GM23248 (cell line): ENCODE results near the gene RRP8. TPM values are rescaled to one million over a fixed set of nuclear protein-coding genes. Genes with fewer than 3 reads are reported as not detected.

Experiments
- DNase-seq: peaks from one replicate; pipeline ENCODE4 v3.0.0-alpha.2; 2015
- H2AFZ ChIP-seq: fragments of 200-600 bp; sonication (generic); 2 replicates; pipeline ENCODE4 v1.6.1; 2016; ENCODE audit warnings: antibody characterized with exemption
- H3F3A ChIP-seq: fragments of 200-600 bp; sonication (generic); 2 replicates; pipeline ENCODE4 v1.6.1; 2016; ENCODE audit warnings: mild to moderate bottlenecking, antibody characterized with exemption, mixed run types; ENCODE audit not compliant: insufficient read depth
- H3K27ac ChIP-seq: fragments of 200-600 bp; sonication (generic); 2 replicates; pipeline ENCODE4 v1.5.1; 2016; ENCODE audit warnings: mild to moderate bottlenecking
- H3K27me3 ChIP-seq: fragments of 200-600 bp; sonication (generic); replicated peaks from 2 replicates; pipeline ENCODE4 v1.6.1; 2016; ENCODE audit warnings: mild to moderate bottlenecking; ENCODE audit not compliant: insufficient read depth
- H3K36me3 ChIP-seq: fragments of 200-600 bp; sonication (generic); 2 replicates; pipeline ENCODE4 v1.6.1; 2016; ENCODE audit warnings: low read depth, mild to moderate bottlenecking
- H3K4me1 ChIP-seq: fragments of 200-600 bp; sonication (generic); 2 replicates; pipeline ENCODE4 v1.6.1; 2016; ENCODE audit warnings: mild to moderate bottlenecking; ENCODE audit not compliant: insufficient read depth
- H3K4me2 ChIP-seq: fragments of 200-600 bp; sonication (generic); one replicate; pipeline ENCODE4 v1.6.1; 2016; ENCODE audit warnings: mild to moderate bottlenecking; ENCODE audit not compliant: unreplicated experiment
- H3K4me3 ChIP-seq: fragments of 200-600 bp; sonication (generic); 2 replicates; pipeline ENCODE4 v1.5.1; 2016; ENCODE audit warnings: mild to moderate bottlenecking
- H3K79me2 ChIP-seq: fragments of 200-600 bp; sonication (generic); 2 replicates; pipeline ENCODE4 v1.6.1; 2016; ENCODE audit warnings: mild to moderate bottlenecking; ENCODE audit not compliant: insufficient read depth
- H3K9ac ChIP-seq: fragments of 200-600 bp; sonication (generic); 2 replicates; pipeline ENCODE4 v1.6.1; 2016; ENCODE audit warnings: mild to moderate bottlenecking
- H3K9me2 ChIP-seq: fragments of 200-600 bp; sonication (generic); 2 replicates; pipeline ENCODE4 v1.6.1; 2016; ENCODE audit warnings: mixed run types, mild to moderate bottlenecking, moderate library complexity; ENCODE audit not compliant: insufficient read depth
- H3K9me3 ChIP-seq: fragments of 200-600 bp; sonication (generic); one replicate; pipeline ENCODE4 v1.6.1; 2017; ENCODE audit warnings: low read depth
- H4K20me1 ChIP-seq: fragments of 200-600 bp; sonication (generic); 2 replicates; pipeline ENCODE4 v1.6.0; 2016; ENCODE audit not compliant: insufficient read depth
- EZH2 ChIP-seq: fragments of 200-600 bp; sonication (generic); IDR thresholded peaks from 2 replicates; pipeline ENCODE4 v1.6.1; 2018; ENCODE audit warnings: antibody characterized with exemption, mild to moderate bottlenecking; ENCODE audit not compliant: insufficient read depth, poor library complexity, severe bottlenecking
- EZH2phosphoT487 ChIP-seq: fragments of 200-600 bp; sonication (generic); IDR thresholded peaks from 2 replicates; pipeline ENCODE4 v1.6.1; 2018; ENCODE audit warnings: antibody characterized with exemption, moderate library complexity, mild to moderate bottlenecking, low read depth; ENCODE audit not compliant: insufficient read depth
- WGBS, 2 experiments: methylation state at CpG; one replicate each; pipeline ENCODE4 v1.1.6; 2015 to 2017; ENCODE audit warnings: low lambda C conversion rate in 2 of 2, low coverage in 1 of 2; ENCODE audit errors: missing lambda C conversion rate in 2 of 2; 5-methylcytosine and 5-hydroxymethylcytosine counted together
- in situ Hi-C: fragments of 300-500 bp; cut with MboI; formaldehyde crosslinking; loops from 2 replicates; pipeline ENCODE4 v1.15.0; 2020
- polyA plus RNA-seq: library from polyadenylated mRNA; unstranded; fragments of >200 nt; fragmentation: Nextera tagmentation; extraction: Ambion mirVana; gene quantifications from 2 replicates; pipeline ENCODE4 v1.2.1, GENCODE V29; 2016
- total RNA-seq: library from RNA; depleted of rRNA; stranded (reverse); fragments of >200 nt; shearing (Covaris generic); gene quantifications from 2 replicates; pipeline ENCODE4 v1.2.3, GENCODE V29; 2014

The RRP8 gene
- total and polyA plus RNA-seq, 2 experiments from 2014 or later = 8.5 to 24.4 TPM

DNA sequence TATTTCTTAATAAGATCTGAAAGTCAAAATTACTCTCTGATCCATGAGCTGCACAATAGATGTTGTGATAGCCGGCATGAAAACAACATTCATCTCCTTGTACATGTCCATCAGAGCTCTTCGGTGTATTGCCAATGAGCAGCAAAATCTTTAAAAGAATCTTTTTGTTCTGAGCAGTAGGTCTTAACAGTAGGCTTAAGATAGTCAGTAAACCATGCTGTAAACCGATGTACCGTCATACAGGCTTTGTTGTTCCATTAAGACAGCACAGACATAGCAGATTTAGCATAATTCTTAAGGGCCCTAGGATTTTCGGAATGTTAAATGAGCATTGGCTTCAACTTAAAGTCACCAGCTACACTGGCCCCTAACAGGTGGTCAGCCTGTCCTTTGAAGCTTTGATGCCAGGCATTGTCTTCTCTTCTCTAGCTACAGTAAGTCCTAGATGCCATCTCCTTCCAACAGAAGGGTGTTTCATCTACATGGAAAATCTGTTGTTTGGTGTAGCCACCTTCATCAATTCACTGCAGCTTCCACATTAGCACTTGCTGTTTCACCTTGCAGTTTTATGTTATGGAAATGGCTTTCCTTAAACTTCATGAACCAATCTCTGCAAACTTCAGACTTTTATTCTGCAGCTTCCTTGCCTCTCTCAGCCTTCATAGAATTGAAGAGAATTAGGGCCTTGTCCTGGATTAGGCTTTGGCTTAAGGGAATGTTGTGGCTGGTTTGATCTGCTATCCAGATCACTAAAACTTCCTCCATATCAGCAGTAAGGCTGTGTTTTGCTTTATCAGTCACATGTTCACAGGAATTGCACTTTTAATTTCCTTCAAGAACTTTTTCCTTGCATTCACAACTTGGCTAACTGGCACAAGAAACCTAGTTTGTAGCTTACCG lies 28.4 kb downstream of the RRP8 start:
- H3K9me3 ChIP-seq = no peaks in the 10 kb centered on the region
- no peak overlapping the region for H3K27ac ChIP-seq
- no peak overlapping the region for H3K4me2 ChIP-seq
- no peak overlapping the region for H3K4me3 ChIP-seq
- peaks cover 36% of the 10 kb centered on the region for H3K4me1 ChIP-seq
- H3K27me3 ChIP-seq = no peaks in the 10 kb centered on the region
- H2AFZ ChIP-seq = no peak overlapping the region
- in situ Hi-C loops = no loop called here
- H3K9me2 ChIP-seq = no peaks in the 10 kb centered on the region
- no peak overlapping the region for H3K9ac ChIP-seq
- H3K79me2 ChIP-seq = no peaks in the 10 kb centered on the region
- WGBS, 2 experiments = 94% methylated on average over 6 of the region's 6 CpGs
- H3K36me3 ChIP-seq = no peaks in the 10 kb centered on the region
- no peaks in the 10 kb centered on the region for H4K20me1 ChIP-seq
- DNase-seq = no peak
- peaks cover 45% of the 10 kb centered on the region for H3F3A ChIP-seq
- TF ChIP-seq EZH2 = no peak
- TF ChIP-seq EZH2phosphoT487 = no peak

DNA sequence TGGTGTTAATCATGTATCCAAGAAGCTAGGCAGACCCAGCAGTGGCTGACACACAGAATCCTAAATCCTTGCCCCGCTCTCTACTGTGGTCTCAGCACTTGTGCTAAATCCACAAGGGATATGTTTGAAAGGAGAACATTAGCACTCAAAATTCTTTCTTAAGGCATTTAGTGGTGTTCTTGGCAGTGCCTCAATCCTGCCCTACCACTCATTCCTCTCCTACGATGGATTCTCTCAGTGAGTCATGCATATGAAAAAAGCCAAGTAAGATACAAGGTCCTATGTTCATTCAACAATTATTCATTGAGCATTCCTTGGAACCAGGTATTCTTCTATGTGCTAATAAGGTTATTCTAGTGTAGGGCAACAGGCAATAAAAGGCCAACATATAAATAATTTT lies 31.2 kb downstream of the RRP8 start:
- in situ Hi-C loops = no loop called here
- Histone ChIP-seq H3K79me2 (no peaks in the 10 kb centered on the region), H2AFZ (no peak overlapping the region), H3K9ac (no peak overlapping the region), H3K9me2 (no peaks in the 10 kb centered on the region), H3K27me3 (no peaks in the 10 kb centered on the region), H3K9me3 (no peaks in the 10 kb centered on the region), H3K4me3 (no peak overlapping the region), H4K20me1 (no peaks in the 10 kb centered on the region), H3K4me1 (peaks cover 37% of the 10 kb centered on the region), H3K4me2 (peak overlapping the region; percentile 4), H3K36me3 (no peaks in the 10 kb centered on the region), H3K27ac (no peak overlapping the region), H3F3A (peaks cover 31% of the 10 kb centered on the region)
- TF ChIP-seq EZH2 = no peak
- no peak for TF ChIP-seq EZH2phosphoT487
- DNase-seq = peak; percentile 86
- 50% methylated on average over 2 of the region's 2 CpGs for WGBS, 2 experiments

DNA sequence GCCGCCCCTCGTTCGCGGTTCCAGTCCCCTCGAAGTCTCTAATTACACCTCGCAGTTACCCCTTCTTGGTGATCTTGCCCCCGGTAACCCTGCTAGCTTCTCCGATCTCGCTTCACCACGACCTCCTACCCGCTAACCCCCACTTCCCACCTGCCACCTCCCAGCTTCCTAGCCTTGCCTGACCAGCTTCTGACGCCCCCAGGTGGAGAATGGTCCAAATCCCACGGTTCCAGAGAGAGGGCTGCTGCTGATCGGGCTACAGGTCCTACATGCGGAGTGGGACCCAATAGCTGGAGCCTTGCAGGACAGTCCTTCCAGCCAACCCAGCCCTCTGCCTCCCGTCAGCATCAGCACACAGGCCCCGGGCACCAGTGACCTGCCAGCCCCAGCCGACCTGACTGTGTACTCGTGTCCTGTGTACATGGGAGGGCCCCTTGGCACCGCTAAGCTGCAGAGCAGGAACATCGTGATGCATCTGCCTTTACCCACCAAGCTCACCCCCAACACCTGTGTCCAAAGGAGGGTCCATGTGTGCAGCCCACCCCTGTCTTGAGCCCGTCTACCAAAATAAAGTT lies 31.9 kb downstream of the RRP8 start:
- no peak overlapping the region for H2AFZ ChIP-seq
- H4K20me1 ChIP-seq = no peaks in the 10 kb centered on the region
- peaks cover 24% of the 10 kb centered on the region for H3F3A ChIP-seq
- no peaks in the 10 kb centered on the region for H3K9me2 ChIP-seq
- H3K4me3 ChIP-seq = no peak overlapping the region
- H3K9me3 ChIP-seq = no peaks in the 10 kb centered on the region
- TF ChIP-seq EZH2phosphoT487 = no peak
- TF ChIP-seq EZH2 = no peak
- peak overlapping the region; percentile 4 for H3K4me2 ChIP-seq
- no peaks in the 10 kb centered on the region for H3K36me3 ChIP-seq
- H3K9ac ChIP-seq = no peak overlapping the region
- in situ Hi-C loops = no loop called here
- H3K4me1 ChIP-seq = peaks cover 30% of the 10 kb centered on the region
- no peaks in the 10 kb centered on the region for H3K79me2 ChIP-seq
- 67 to 73% methylated on average over 22 of the region's 22 CpGs for WGBS, 2 experiments
- no peak overlapping the region for H3K27ac ChIP-seq
- no peaks in the 10 kb centered on the region for H3K27me3 ChIP-seq
- no peak for DNase-seq

DNA sequence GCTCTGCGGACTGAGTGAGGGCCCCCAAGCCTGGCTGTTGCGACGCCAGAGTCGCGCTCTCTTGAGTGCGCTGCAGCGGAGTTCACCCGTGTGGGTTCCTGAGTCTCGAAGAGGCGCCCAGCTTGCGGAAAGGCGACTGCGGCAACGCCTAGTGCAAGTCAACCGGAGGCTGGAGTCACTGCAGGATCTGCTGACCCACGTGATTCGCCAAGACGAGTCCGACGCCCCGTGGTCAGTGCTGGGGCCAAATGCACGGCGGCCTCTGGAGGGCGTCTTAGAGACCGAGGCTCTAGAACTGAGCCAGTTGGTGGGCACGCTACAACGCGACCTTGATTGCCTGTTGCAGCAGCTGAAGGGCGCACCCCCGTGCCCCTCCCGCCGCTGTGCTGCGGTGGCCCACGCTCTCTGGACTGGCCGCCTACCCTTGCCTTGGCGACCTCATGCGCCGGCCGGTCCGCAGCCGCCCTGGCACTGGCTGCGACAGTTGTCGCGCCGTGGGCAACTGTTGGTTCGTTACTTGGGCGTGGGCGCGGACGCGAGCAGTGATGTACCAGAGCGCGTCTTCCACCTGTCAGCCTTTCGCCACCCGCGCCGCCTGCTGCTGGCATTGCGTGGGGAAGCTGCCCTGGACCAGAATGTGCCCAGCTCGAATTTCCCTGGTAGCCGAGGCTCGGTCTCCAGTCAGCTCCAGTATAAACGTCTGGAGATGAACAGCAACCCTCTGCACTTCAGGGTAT lies 32.6 kb downstream of the RRP8 start:
- WGBS, 2 experiments = 64 to 66% methylated on average over 55 to 62 of the region's 62 CpGs
- Histone ChIP-seq H3K9me3 (no peaks in the 10 kb centered on the region), H3K36me3 (no peaks in the 10 kb centered on the region), H3K27me3 (no peaks in the 10 kb centered on the region), H4K20me1 (no peaks in the 10 kb centered on the region), H3K4me3 (no peak overlapping the region), H3K27ac (no peak overlapping the region), H3F3A (peaks cover 17% of the 10 kb centered on the region), H3K79me2 (no peaks in the 10 kb centered on the region), H3K4me1 (peaks cover 23% of the 10 kb centered on the region), H3K9ac (no peak overlapping the region), H2AFZ (no peak overlapping the region), H3K9me2 (no peaks in the 10 kb centered on the region), H3K4me2 (no peak overlapping the region)
- in situ Hi-C loops = no loop called here
- TF ChIP-seq EZH2phosphoT487 (no peak), EZH2 (no peak)
- no peak for DNase-seq
